OCI-LY7 (cell line): ENCODE results near the gene MEGF8. TPM values are rescaled to one million over a fixed set of nuclear protein-coding genes. Genes with fewer than 3 reads are reported as not detected.
A peak's percentile ranks its signal among the peaks of the same experiment; 100 is the strongest.

Experiments used
- BruUV-seq: library from RNA; stranded (reverse); fragments of 400-500 nt; replicated peaks from 2 replicates; lab custom pipeline; 2021; lab: Mats Ljungman, UMichigan
- CTCF ChIA-PET: fragments of 300-600 bp; sonication (Branson Sonifier 250); formaldehyde crosslinking; loops from one replicate; lab custom pipeline; 2022; ENCODE audit warnings: antibody characterized with exemption; ENCODE audit not compliant: unreplicated experiment; lab: Charles Lee
- POLR2A ChIA-PET: fragments of 300-600 bp; sonication (Branson Sonifier 250); formaldehyde crosslinking; loops from one replicate; lab custom pipeline; 2022; ENCODE audit warnings: antibody characterized with exemption; lab: Charles Lee
- DNase-seq: peaks from one replicate; pipeline ENCODE4 v3.0.0-alpha.2; 2015; ENCODE audit warnings: low spot score
- H2AFZ ChIP-seq: fragments of 200-600 bp; sonication (generic), shearing (Covaris generic); 2 replicates; pipeline ENCODE4 v1.6.1; 2014; ENCODE audit warnings: mild to moderate bottlenecking, antibody characterized with exemption, low read length, moderate library complexity
- H3K27ac ChIP-seq: fragments of 200-600 bp; sonication (generic); 2 replicates; pipeline ENCODE4 v1.5.1; 2014; ENCODE audit warnings: mixed run types, low read depth, mild to moderate bottlenecking, moderate library complexity, low read length, inconsistent platforms; ENCODE audit not compliant: poor library complexity, severe bottlenecking
- H3K36me3 ChIP-seq: fragments of 200-600 bp; sonication (generic); 2 replicates; pipeline ENCODE4 v1.6.1; 2014; ENCODE audit warnings: mild to moderate bottlenecking, antibody characterized with exemption, low read length, moderate library complexity, mixed read lengths; ENCODE audit not compliant: insufficient read depth
- H3K4me1 ChIP-seq: fragments of 200-600 bp; sonication (generic); 2 replicates; pipeline ENCODE4 v1.5.1; 2014; ENCODE audit warnings: mild to moderate bottlenecking, low read length; ENCODE audit not compliant: insufficient read depth, poor library complexity, severe bottlenecking
- H3K4me2 ChIP-seq: fragments of 200-600 bp; sonication (generic); 2 replicates; pipeline ENCODE4 v1.6.1; 2014; ENCODE audit warnings: mild to moderate bottlenecking, low read length
- H3K4me3 ChIP-seq: fragments of 200-600 bp; sonication (generic); 2 replicates; pipeline ENCODE4 v1.5.1; 2014; ENCODE audit warnings: mild to moderate bottlenecking, low read depth, low read length; ENCODE audit not compliant: poor library complexity, severe bottlenecking
- H3K79me2 ChIP-seq: fragments of 200-600 bp; sonication (generic); 2 replicates; pipeline ENCODE4 v1.6.1; 2016; ENCODE audit warnings: low read depth, mild to moderate bottlenecking, low read length, moderate library complexity, mixed read lengths; ENCODE audit not compliant: insufficient read depth
- H3K9me2 ChIP-seq: fragments of 200-600 bp; sonication (generic); 2 replicates; pipeline ENCODE4 v1.6.1; 2016; ENCODE audit warnings: mild to moderate bottlenecking, low read length, mixed read lengths; ENCODE audit not compliant: insufficient read depth
- H3K9me3 ChIP-seq: fragments of 200-600 bp; sonication (generic); 2 replicates; pipeline ENCODE4 v1.6.1; 2014; ENCODE audit warnings: mild to moderate bottlenecking, mixed run types, low read length, mixed read lengths
- H4K20me1 ChIP-seq: fragments of 200-600 bp; sonication (generic); 2 replicates; pipeline ENCODE4 v1.6.1; 2014; ENCODE audit warnings: mild to moderate bottlenecking, antibody characterized with exemption, low read length, moderate library complexity, mixed read lengths; ENCODE audit not compliant: insufficient read depth
- CTCF ChIP-seq: fragments of 200-600 bp; sonication (generic); conservative IDR thresholded peaks from 2 replicates; pipeline ENCODE4 v1.5.1; 2014; ENCODE audit warnings: mild to moderate bottlenecking, antibody characterized with exemption, low read length, moderate library complexity, mixed read lengths
- EZH2phosphoT487 ChIP-seq: fragments of 200-600 bp; sonication (generic); IDR thresholded peaks from 2 replicates; pipeline ENCODE4 v1.6.1; 2018; ENCODE audit warnings: low read depth, borderline replicate concordance, mild to moderate bottlenecking, mixed run types, antibody characterized with exemption, low read length, moderate library complexity, mixed read lengths
- intact Hi-C: fragments of 100-400 bp; cut with micrococcal nuclease; formaldehyde crosslinking; loops from one replicate; pipeline ENCODE4 v1.10.0; 2022; ENCODE audit not compliant: unreplicated experiment
- total RNA-seq, 2 experiments: library from RNA; depleted of rRNA in 1 of 2; stranded (reverse); fragments of >200 nt in 1 of 2; shearing (Covaris generic) in 1 of 2; gene quantifications; 2 replicates each; pipeline ENCODE4 v1.2.3, GENCODE V29; 2014 to 2022

The MEGF8 gene
- total RNA-seq, 2 experiments from 2014 or later, result 10.5 to 14.7 TPM

- Histone ChIP-seq H3K36me3 (no peaks in the 10 kb centered on the region), H4K20me1 (no peaks in the 10 kb centered on the region), H3K79me2 (no peaks in the 10 kb centered on the region), H3K27ac (no peak overlapping the region), H2AFZ (no peak overlapping the region), H3K4me2 (peak overlapping the region; percentile 68), H3K4me1 (peaks cover 28% of the 10 kb centered on the region), H3K4me3 (peak overlapping the region; percentile 57), H3K9me2 (no peaks in the 10 kb centered on the region), H3K9me3 (no peaks in the 10 kb centered on the region)
- BruUV-seq, result no TSS peak
- no peak for DNase-seq
- CTCF ChIA-PET, result no interaction called here
- intact Hi-C loops, result no loop called here
- TF ChIP-seq EZH2phosphoT487 (no peak), CTCF (no peak)
- POLR2A ChIA-PET, result no interaction called here
Observed at GRCh38 chr19:42313840-42314755, 11.3 kb upstream of the MEGF8 start.

GRCh38 chr19:42315024-42315423 is 10.4 kb upstream of the MEGF8 start:
- Histone ChIP-seq H3K79me2 (no peaks in the 10 kb centered on the region), H4K20me1 (no peaks in the 10 kb centered on the region), H3K36me3 (no peaks in the 10 kb centered on the region), H3K27ac (no peak overlapping the region), H3K4me2 (no peak overlapping the region), H3K4me3 (no peak overlapping the region), H2AFZ (no peak overlapping the region), H3K9me3 (no peaks in the 10 kb centered on the region), H3K9me2 (no peaks in the 10 kb centered on the region), H3K4me1 (peaks cover 28% of the 10 kb centered on the region)
- ChIA-PET CTCF (no interaction called here), POLR2A (no interaction called here)
- DNase-seq, result no peak
- intact Hi-C loops, result no loop called here
- BruUV-seq, result no TSS peak
- no peak for TF ChIP-seq EZH2phosphoT487
- TF ChIP-seq CTCF, result no peak
